C4-2B (cell line): ENCODE results near the gene CLSTN2.

Experiments used
- CTCF ChIP-seq: fragments of 450-650 bp; conservative IDR thresholded peaks from 2 replicates; pipeline ENCODE4 v1.5.1; 2017; ENCODE audit warnings: mild to moderate bottlenecking
- ZFX ChIP-seq: fragments of 450-650 bp; IDR thresholded peaks from 2 replicates; pipeline ENCODE4 v1.6.1; 2017

GRCh38 chr3:140284372-140284771 lies 349.4 kb downstream of the CLSTN2 start:
- TF ChIP-seq CTCF, result no peak
- no peak for TF ChIP-seq ZFX
